NCI-H128 (cell line): Measurements from ENCODE around the gene PRSS56.
"Not testable (repeated sequence)": the region's sequence is repeated elsewhere in the genome, so short reads cannot be mapped to it uniquely, and the experiment has no call there.

Experiments used
- DNase-seq: peaks from one replicate; lab custom pipeline; 2025; ENCODE audit not compliant: unreplicated experiment; lab: John Stamatoyannopoulos, UW

Gene PRSS56

DNA sequence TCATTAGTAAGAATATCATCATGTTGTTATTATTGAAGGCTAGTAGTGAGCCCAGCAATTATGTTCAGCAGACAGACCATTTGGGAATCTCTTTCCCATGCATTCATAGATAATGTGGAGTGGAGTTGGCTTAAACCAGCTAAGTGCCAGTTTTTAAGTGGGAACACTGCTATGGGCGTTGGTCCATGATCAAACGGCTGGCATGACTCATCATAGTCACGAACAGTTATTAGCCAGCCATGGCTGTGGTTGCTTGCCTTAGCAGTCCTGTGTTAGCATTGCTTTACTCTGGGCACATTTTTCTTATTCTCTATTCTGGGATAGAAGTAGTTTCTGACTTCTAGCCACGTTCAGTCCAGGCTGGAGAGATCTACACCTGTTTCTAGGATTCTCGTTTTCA, 48.0 kb downstream of the PRSS56 start:
- no peak for DNase-seq

DNA sequence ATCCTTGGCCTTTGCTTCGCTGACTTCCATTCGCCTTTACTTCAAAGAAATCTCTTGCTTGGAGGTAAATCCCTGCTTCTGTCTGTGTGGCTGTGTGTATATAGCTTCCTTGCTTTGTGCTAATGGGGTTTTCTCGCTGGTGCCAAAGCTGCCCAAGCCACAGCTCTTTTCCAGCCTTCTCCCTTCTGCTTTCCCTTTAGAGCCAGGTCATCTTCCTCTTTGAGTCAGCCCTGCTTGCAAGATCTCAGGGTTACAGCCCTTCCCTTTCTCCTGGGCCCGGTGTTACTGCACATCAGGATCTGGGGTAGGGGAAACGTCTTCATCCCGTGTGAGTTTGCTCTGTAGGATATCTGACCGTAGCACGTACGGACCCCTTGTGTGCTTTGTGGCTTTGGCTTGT, 49.4 kb downstream of the PRSS56 start:
- no peak for DNase-seq

DNA sequence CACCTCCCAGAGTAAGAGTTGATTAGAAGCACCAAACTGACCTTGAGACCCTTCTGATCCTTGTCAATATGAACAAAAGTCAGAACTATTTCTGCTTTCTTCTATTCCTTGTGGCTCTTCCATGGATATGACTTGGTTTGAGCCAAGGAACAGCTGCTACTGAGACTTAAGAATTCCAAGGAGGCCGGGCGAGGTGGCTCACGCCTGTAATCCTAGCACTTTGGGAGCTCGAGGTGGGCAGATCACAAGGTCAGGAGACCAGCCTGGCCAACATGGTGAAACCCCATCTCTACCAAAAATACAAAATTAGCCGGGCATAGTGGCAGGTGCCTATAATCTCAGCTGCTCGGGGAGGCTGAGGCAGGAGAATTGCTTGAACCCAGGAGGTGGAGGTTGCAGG, 50.3 kb downstream of the PRSS56 start:
- not testable (repeated sequence) for DNase-seq

DNA sequence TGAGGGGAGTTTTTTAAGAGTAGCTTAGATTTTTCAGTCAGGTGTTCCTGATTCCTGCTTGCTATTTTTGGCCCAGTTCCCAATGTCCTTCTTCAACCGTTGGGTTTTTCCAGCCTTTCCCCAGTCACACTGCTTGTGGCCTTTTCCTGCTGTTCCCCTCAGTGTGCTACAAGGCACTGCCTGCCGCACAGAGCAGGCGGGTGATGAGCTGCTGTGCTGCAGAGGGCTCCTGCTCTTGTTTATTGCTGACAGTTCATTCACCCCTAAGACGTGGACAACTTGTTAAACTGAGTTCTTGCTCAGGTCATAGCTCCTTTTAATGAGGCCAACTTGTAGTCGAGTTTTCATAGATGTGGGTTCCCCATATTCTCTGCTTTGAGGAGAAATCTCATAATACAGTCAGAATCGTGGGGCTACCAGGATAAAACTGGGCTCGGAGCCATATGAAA, 50.9 kb downstream of the PRSS56 start:
- DNase-seq, result no peak

- no peak for DNase-seq
Observed at GRCh38 chr2:232573042-232573441, 52.9 kb downstream of the PRSS56 start.

- DNase-seq, result no peak
Observed at GRCh38 chr2:232573771-232574435, 53.7 kb downstream of the PRSS56 start.

GRCh38 chr2:232574674-232575403, 54.7 kb downstream of the PRSS56 start:
- DNase-seq, result no peak
